Natural killer cell (primary cell): ENCODE measurements around the gene RRBP1. TPM values are rescaled to one million over a fixed set of nuclear protein-coding genes. Genes with fewer than 3 reads are reported as not detected.
A peak's percentile ranks its signal among the peaks of the same experiment; 100 is the strongest.

ENCODE experiments used
- ATAC-seq, 3 donors: fragments of 150-1000 bp in 2 of 3; fragments of 200-7000 bp in 1 of 3; cut with Tn5 transposase; 1 replicate in 1 of 3; 2 replicates in 2 of 3; pipeline ENCODE4 v1.10.0; 2021; ENCODE audit warnings: mild to moderate bottlenecking in 2 of 3, moderate library complexity in 2 of 3
- DNase-seq, 2 donors: peaks; one replicate each; pipeline versions ENCODE4 v3.0.0 to v3.0.0-alpha.2; 2013 to 2021; ENCODE audit warnings: mixed read lengths in 1 of 2
- H3K27ac ChIP-seq: one replicate; pipeline ENCODE4 v1.5.1; 2013; ENCODE audit warnings: mild to moderate bottlenecking, low read length
- H3K27me3 ChIP-seq: one replicate; pipeline ENCODE4 v1.6.1; 2013; ENCODE audit warnings: low read length; ENCODE audit not compliant: control insufficient read depth, insufficient read depth
- H3K36me3 ChIP-seq: one replicate; pipeline ENCODE4 v1.6.1; 2013; ENCODE audit warnings: low read length; ENCODE audit not compliant: control insufficient read depth, insufficient read depth
- H3K4me1 ChIP-seq: one replicate; pipeline ENCODE4 v1.6.1; 2013; ENCODE audit warnings: low read length; ENCODE audit not compliant: control insufficient read depth, insufficient read depth
- H3K4me3 ChIP-seq: one replicate; pipeline ENCODE4 v1.5.1; 2013; ENCODE audit warnings: low read length
- H3K9me3 ChIP-seq: one replicate; pipeline ENCODE4 v1.6.1; 2013; ENCODE audit warnings: low read length; ENCODE audit not compliant: control insufficient read depth, insufficient read depth
- H3K27ac Mint-ChIP-seq, 2 donors: one replicate each; pipeline ENCODE4 v1.8.0; 2022; ENCODE audit warnings: mild to moderate bottlenecking in 2 of 2, mixed read lengths in 2 of 2, moderate library complexity in 1 of 2
- H3K27me3 Mint-ChIP-seq, 2 donors: one replicate each; pipeline ENCODE4 v1.8.0; 2022; ENCODE audit warnings: low read depth in 2 of 2, mixed read lengths in 2 of 2
- H3K36me3 Mint-ChIP-seq: one replicate; pipeline ENCODE4 v1.8.0; 2022; ENCODE audit warnings: mixed read lengths
- H3K4me1 Mint-ChIP-seq, 2 donors: one replicate each; pipeline ENCODE4 v1.8.0; 2022; ENCODE audit warnings: mixed read lengths in 2 of 2
- H3K4me3 Mint-ChIP-seq: one replicate; pipeline ENCODE4 v1.8.0; 2022; ENCODE audit warnings: mild to moderate bottlenecking, moderate library complexity, mixed read lengths
- H3K9me3 Mint-ChIP-seq, 2 donors: one replicate each; pipeline ENCODE4 v1.8.0; 2022; ENCODE audit warnings: mixed read lengths in 2 of 2
- CTCF ChIP-seq: fragments of 200-600 bp; IDR thresholded peaks from one replicate; pipeline ENCODE4 v1.8.0; 2022; ENCODE audit warnings: antibody characterized with exemption
- WGBS: methylation state at CpG from one replicate; pipeline ENCODE4 v1.1.7; 2013; ENCODE audit warnings: missing lambda C conversion rate; ENCODE audit not compliant: insufficient coverage; 5-methylcytosine and 5-hydroxymethylcytosine counted together
- intact Hi-C: fragments of 100-400 bp; cut with micrococcal nuclease; formaldehyde crosslinking; loops from one replicate; pipeline ENCODE4 v1.14.2; 2022
- total RNA-seq, 4 donors: library from RNA; stranded (reverse); fragments of 120-200 nt in 1 of 4; gene quantifications; one replicate each; pipeline versions ENCODE4 v1.2.3 to v1.2.4, GENCODE V29; 2013 to 2022

The RRBP1 gene
- total RNA-seq, 3 donors from 2014 or later (not counting 1 experiment from before 2014, with no cell fraction given): 88.3 to 95.4 (median 90.1) TPM

GRCh38 chr20:17681726-17682102, 328 bp downstream of the RRBP1 start:
- Histone ChIP-seq H3K27ac (peak overlapping the region; percentile 66), H3K4me1 (peaks cover 19% of the 10 kb centered on the region), H3K36me3 (peaks cover 7% of the 10 kb centered on the region), H3K4me3 (peak overlapping the region; percentile 49), H3K27me3 (peaks cover 2% of the 10 kb centered on the region), H3K9me3 (no peaks in the 10 kb centered on the region)
- WGBS: under 1% methylated on average over 65 of the region's 65 CpGs
- ATAC-seq (no peak), DNase-seq (no peak)
- peaks cover 28 to 29% of the 10 kb centered on the region in 2 donors for H3K4me1 Mint-ChIP-seq
- intact Hi-C loops: loop anchor here (1.0 to 10.0 kb wide), 10 partner anchors 17 to 313 kb away; partner anchors contain the start of genes MGME1 and SNX5
- H3K27me3 Mint-ChIP-seq: peaks cover 21 to 28% of the 10 kb centered on the region in 2 donors
- H3K9me3 Mint-ChIP-seq: no peaks in the 10 kb centered on the region
- peak overlapping the region; percentile 80 to 94 for H3K27ac Mint-ChIP-seq
- H3K36me3 Mint-ChIP-seq: no peaks in the 10 kb centered on the region
- no peak for TF ChIP-seq CTCF
- H3K4me3 Mint-ChIP-seq: peak overlapping the region; percentile 94

GRCh38 chr20:17680836-17681725, 961 bp downstream of the RRBP1 start:
- DNase-seq: peak; percentile 82 to 87
- Histone ChIP-seq H3K4me3 (peak overlapping the region; percentile 53), H3K27ac (peak overlapping the region; percentile 77), H3K27me3 (peaks cover 2% of the 10 kb centered on the region), H3K4me1 (peaks cover 19% of the 10 kb centered on the region), H3K9me3 (no peaks in the 10 kb centered on the region), H3K36me3 (peaks cover 7% of the 10 kb centered on the region)
- under 1% methylated on average over 110 of the region's 110 CpGs for WGBS
- Mint-ChIP-seq H3K4me1 (peaks cover 32 to 33% of the 10 kb centered on the region in 2 donors), H3K4me3 (peak overlapping the region; percentile 88), H3K27ac (peak overlapping the region; percentile 90), H3K36me3 (no peaks in the 10 kb centered on the region), H3K9me3 (no peaks in the 10 kb centered on the region), H3K27me3 (peaks cover 16 to 22% of the 10 kb centered on the region in 2 donors)
- peak; percentile 21 to 35 (median 29) for ATAC-seq
- TF ChIP-seq CTCF: peak; percentile 51
- intact Hi-C loops: loop anchor here (2.0 to 10.0 kb wide), 7 partner anchors 16 to 314 kb away; no protein-coding TSS in a partner anchor

GRCh38 chr20:17679941-17680835, 1.9 kb downstream of the RRBP1 start:
- DNase-seq (peak; percentile 52 to 56), ATAC-seq (peak; percentile 11 to 36 (median 29))
- TF ChIP-seq CTCF: no peak
- Histone ChIP-seq H3K9me3 (no peaks in the 10 kb centered on the region), H3K4me1 (peaks cover 19% of the 10 kb centered on the region), H3K4me3 (peak overlapping the region; percentile 53), H3K27ac (peak overlapping the region; percentile 77), H3K36me3 (peaks cover 11% of the 10 kb centered on the region), H3K27me3 (peaks cover 2% of the 10 kb centered on the region)
- 30% methylated on average over 27 of the region's 27 CpGs for WGBS
- peak overlapping the region; percentile 88 for H3K4me3 Mint-ChIP-seq
- no peaks in the 10 kb centered on the region for H3K9me3 Mint-ChIP-seq
- H3K4me1 Mint-ChIP-seq: peaks cover 40 to 42% of the 10 kb centered on the region in 2 donors
- H3K27ac Mint-ChIP-seq: peak overlapping the region; percentile 90
- peaks cover 8 to 16% of the 10 kb centered on the region in 2 donors for H3K27me3 Mint-ChIP-seq
- no peaks in the 10 kb centered on the region for H3K36me3 Mint-ChIP-seq
- intact Hi-C loops: loop anchor here (2.0 to 10.0 kb wide), 7 partner anchors 15 to 315 kb away; no protein-coding TSS in a partner anchor
